ENCODE data around the gene RHBDL3. TPM values are rescaled to one million over a fixed set of nuclear protein-coding genes. Genes with fewer than 3 reads are reported as not detected.
"Not testable (repeated sequence)": the region's sequence is repeated elsewhere in the genome, so short reads cannot be mapped to it uniquely, and the experiment has no call there.

The RHBDL3 gene
- polyA plus RNA-seq, 1 donor from 2014 or later = 0.25 TPM

DNA sequence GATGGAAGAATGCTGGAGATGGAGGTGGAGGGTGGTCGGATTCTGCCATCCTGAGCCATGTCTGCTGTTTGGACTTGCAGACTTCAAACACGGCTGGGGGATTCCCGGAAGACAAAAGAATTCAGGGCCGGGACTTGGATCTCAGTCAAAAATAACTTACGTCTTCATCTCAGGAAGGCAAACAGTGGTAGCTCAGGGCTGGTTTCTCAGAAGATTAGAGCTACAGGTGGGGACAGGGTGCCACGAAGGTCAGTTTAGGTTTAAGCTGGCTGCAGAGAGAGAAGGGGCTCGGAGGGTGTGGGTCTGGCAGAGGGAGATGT, 4.3 kb upstream of the RHBDL3 start:
- no peak overlapping the region for H3K4me2 ChIP-seq (ENCODE audit: low read length)
- no peak for TF ChIP-seq TAF1 (IDR thresholded peaks at IDR 0.05; ENCODE audit: low read depth)
- TF ChIP-seq, protein P1, sequence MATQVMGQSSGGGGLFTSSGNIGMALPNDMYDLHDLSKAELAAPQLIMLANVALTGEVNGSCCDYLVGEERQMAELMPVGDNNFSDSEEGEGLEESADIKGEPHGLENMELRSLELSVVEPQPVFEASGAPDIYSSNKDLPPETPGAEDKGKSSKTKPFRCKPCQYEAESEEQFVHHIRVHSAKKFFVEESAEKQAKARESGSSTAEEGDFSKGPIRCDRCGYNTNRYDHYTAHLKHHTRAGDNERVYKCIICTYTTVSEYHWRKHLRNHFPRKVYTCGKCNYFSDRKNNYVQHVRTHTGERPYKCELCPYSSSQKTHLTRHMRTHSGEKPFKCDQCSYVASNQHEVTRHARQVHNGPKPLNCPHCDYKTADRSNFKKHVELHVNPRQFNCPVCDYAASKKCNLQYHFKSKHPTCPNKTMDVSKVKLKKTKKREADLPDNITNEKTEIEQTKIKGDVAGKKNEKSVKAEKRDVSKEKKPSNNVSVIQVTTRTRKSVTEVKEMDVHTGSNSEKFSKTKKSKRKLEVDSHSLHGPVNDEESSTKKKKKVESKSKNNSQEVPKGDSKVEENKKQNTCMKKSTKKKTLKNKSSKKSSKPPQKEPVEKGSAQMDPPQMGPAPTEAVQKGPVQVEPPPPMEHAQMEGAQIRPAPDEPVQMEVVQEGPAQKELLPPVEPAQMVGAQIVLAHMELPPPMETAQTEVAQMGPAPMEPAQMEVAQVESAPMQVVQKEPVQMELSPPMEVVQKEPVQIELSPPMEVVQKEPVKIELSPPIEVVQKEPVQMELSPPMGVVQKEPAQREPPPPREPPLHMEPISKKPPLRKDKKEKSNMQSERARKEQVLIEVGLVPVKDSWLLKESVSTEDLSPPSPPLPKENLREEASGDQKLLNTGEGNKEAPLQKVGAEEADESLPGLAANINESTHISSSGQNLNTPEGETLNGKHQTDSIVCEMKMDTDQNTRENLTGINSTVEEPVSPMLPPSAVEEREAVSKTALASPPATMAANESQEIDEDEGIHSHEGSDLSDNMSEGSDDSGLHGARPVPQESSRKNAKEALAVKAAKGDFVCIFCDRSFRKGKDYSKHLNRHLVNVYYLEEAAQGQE (IDR thresholded peaks at IDR 0.05; ENCODE audit: borderline replicate concordance) = no peak
- TF ChIP-seq, protein P2, sequence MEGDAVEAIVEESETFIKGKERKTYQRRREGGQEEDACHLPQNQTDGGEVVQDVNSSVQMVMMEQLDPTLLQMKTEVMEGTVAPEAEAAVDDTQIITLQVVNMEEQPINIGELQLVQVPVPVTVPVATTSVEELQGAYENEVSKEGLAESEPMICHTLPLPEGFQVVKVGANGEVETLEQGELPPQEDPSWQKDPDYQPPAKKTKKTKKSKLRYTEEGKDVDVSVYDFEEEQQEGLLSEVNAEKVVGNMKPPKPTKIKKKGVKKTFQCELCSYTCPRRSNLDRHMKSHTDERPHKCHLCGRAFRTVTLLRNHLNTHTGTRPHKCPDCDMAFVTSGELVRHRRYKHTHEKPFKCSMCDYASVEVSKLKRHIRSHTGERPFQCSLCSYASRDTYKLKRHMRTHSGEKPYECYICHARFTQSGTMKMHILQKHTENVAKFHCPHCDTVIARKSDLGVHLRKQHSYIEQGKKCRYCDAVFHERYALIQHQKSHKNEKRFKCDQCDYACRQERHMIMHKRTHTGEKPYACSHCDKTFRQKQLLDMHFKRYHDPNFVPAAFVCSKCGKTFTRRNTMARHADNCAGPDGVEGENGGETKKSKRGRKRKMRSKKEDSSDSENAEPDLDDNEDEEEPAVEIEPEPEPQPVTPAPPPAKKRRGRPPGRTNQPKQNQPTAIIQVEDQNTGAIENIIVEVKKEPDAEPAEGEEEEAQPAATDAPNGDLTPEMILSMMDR (IDR thresholded peaks at IDR 0.05; ENCODE audit: poor library complexity, severe bottlenecking) = no peak
- TF ChIP-seq SMC3 (conservative IDR thresholded peaks at IDR 0.05; ENCODE audit: poor library complexity) = no peak
- TF ChIP-seq POLR2AphosphoS5 (IDR thresholded peaks at IDR 0.05) = no peak
- TF ChIP-seq MXI1 (conservative IDR thresholded peaks at IDR 0.05; ENCODE audit: poor library complexity, severe bottlenecking) = no peak
- TF ChIP-seq EZH2 (IDR thresholded peaks at IDR 0.05; ENCODE audit: borderline replicate concordance, insufficient read depth, low read length, poor library complexity, severe bottlenecking) = no peak
- TF ChIP-seq EP300 (conservative IDR thresholded peaks at IDR 0.05; ENCODE audit: poor library complexity, severe bottlenecking) = no peak
- no peak for TF ChIP-seq RAD21 (conservative IDR thresholded peaks at IDR 0.05)
- H3K27ac ChIP-seq (ENCODE audit: low read length) = no peak overlapping the region

DNA sequence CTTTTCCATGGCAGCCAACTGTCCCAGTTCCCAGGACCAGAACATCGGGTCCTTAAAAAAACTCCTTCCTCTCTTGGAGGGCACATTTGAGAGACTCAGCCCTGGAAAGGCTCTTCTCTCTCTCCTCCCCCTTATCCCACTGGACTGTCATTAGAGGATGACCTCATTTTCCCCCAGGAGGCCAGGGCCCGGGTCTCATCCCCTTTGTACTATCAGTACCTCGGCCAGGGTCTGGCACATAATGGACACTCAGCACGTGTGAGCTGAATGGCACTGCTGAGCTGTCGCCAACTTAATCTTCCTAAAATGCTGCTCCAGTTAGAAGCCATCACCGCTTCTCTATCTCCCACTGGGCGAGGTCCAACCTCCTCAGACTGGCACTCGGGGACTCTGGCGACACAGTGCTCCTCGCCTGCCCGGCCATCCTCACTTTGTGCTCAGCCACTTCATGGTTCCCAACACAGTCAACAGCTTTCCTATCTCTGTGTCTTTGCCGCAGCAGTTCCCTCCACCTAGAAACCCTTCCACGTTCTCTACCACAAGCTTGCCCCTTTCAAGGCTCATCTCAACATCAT, 3.6 kb upstream of the RHBDL3 start:
- Histone ChIP-seq H3K79me2 (replicated peaks; ENCODE audit: insufficient read depth, low read length) (no peaks in the 10 kb centered on the region), H3K4me3 (ENCODE audit: low read length) (no peak overlapping the region), H3K9me3 (ENCODE audit: low read length) (no peaks in the 10 kb centered on the region), H3K9ac (ENCODE audit: low read length) (no peak overlapping the region), H3K27ac (ENCODE audit: low read length) (no peak overlapping the region), H2AFZ (ENCODE audit: low read depth, low read length) (no peak overlapping the region), H3K27me3 (ENCODE audit: insufficient read depth, low read depth, low read length) (peaks cover 22% of the 10 kb centered on the region), H3K4me2 (ENCODE audit: low read length) (no peak overlapping the region), H4K20me1 (ENCODE audit: insufficient read depth) (no peaks in the 10 kb centered on the region), H3F3A (ENCODE audit: insufficient read depth, low read length, poor library complexity, severe bottlenecking) (no peaks in the 10 kb centered on the region), H3K36me3 (ENCODE audit: insufficient read depth, low read length) (no peaks in the 10 kb centered on the region), H3K9me2 (ENCODE audit: insufficient read depth, low read length) (no peaks in the 10 kb centered on the region)
- TF ChIP-seq MXI1 (conservative IDR thresholded peaks at IDR 0.05; ENCODE audit: poor library complexity, severe bottlenecking) = no peak
- TF ChIP-seq POLR2AphosphoS5 (IDR thresholded peaks at IDR 0.05) = no peak
- TF ChIP-seq, protein P2 (IDR thresholded peaks at IDR 0.05; ENCODE audit: poor library complexity, severe bottlenecking) = no peak
- no peak for TF ChIP-seq SMC3 (conservative IDR thresholded peaks at IDR 0.05; ENCODE audit: poor library complexity)
- TF ChIP-seq EP300 (conservative IDR thresholded peaks at IDR 0.05; ENCODE audit: poor library complexity, severe bottlenecking) = no peak
- TF ChIP-seq RAD21 (conservative IDR thresholded peaks at IDR 0.05) = no peak
- TF ChIP-seq, protein P1 (IDR thresholded peaks at IDR 0.05; ENCODE audit: borderline replicate concordance) = no peak
- no peak for TF ChIP-seq EZH2 (IDR thresholded peaks at IDR 0.05; ENCODE audit: borderline replicate concordance, insufficient read depth, low read length, poor library complexity, severe bottlenecking)
- TF ChIP-seq TAF1 (IDR thresholded peaks at IDR 0.05; ENCODE audit: low read depth) = no peak

More for the DNA sequence above, 4.3 kb upstream of the RHBDL3 start:
- Histone ChIP-seq H3K9ac (ENCODE audit: low read length) (no peak overlapping the region), H2AFZ (ENCODE audit: low read depth, low read length) (no peak overlapping the region), H3K9me3 (ENCODE audit: low read length) (no peaks in the 10 kb centered on the region), H3K4me3 (ENCODE audit: low read length) (no peak overlapping the region), H3K9me2 (ENCODE audit: insufficient read depth, low read length) (no peaks in the 10 kb centered on the region), H3F3A (ENCODE audit: insufficient read depth, low read length, poor library complexity, severe bottlenecking) (no peaks in the 10 kb centered on the region), H4K20me1 (ENCODE audit: insufficient read depth) (no peaks in the 10 kb centered on the region), H3K27me3 (ENCODE audit: insufficient read depth, low read depth, low read length) (peaks cover 16% of the 10 kb centered on the region), H3K79me2 (replicated peaks; ENCODE audit: insufficient read depth, low read length) (no peaks in the 10 kb centered on the region), H3K36me3 (ENCODE audit: insufficient read depth, low read length) (no peaks in the 10 kb centered on the region)

DNA sequence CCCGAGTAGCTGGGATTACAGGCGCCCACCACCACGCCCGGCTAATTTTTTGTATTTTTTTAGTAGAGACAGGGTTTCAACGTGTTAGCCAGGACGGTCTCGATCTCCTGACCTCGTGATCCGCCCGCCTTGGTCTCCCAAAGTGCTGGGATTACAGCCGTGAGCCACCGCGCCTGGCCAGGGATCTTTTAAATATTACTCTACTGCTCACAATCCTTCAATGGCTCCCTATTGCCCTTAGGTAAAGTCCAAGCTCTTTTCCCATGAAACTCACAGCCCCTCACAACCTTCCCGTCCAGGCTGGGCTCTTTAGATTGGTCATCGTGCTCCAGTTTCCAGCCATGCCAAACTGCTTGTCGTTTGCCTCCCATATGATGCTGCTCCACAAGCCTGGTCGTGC, 2.1 kb upstream of the RHBDL3 start:
- H3K27me3 ChIP-seq (ENCODE audit: insufficient read depth, low read depth, low read length) = peaks cover 30% of the 10 kb centered on the region
- not testable (repeated sequence) for H3K9me3 ChIP-seq (ENCODE audit: low read length); H4K20me1 ChIP-seq (ENCODE audit: insufficient read depth); H2AFZ ChIP-seq (ENCODE audit: low read depth, low read length); H3K79me2 ChIP-seq (replicated peaks; ENCODE audit: insufficient read depth, low read length); H3K4me2 ChIP-seq (ENCODE audit: low read length); H3K9ac ChIP-seq (ENCODE audit: low read length); H3K27ac ChIP-seq (ENCODE audit: low read length); H3K9me2 ChIP-seq (ENCODE audit: insufficient read depth, low read length); H3K4me3 ChIP-seq (ENCODE audit: low read length); H3K36me3 ChIP-seq (ENCODE audit: insufficient read depth, low read length); H3F3A ChIP-seq (ENCODE audit: insufficient read depth, low read length, poor library complexity, severe bottlenecking)
